Mammary microvascular endothelial cell (primary cell): ENCODE measurements around the gene ITPR1. TPM values are rescaled to one million over a fixed set of nuclear protein-coding genes. Genes with fewer than 3 reads are reported as not detected.

Experiments used
- total RNA-seq: library from RNA; depleted of rRNA; stranded (reverse); fragments of >200 nt; gene quantifications from 2 replicates; pipeline ENCODE4 v1.2.3, GENCODE V29; 2015

Gene ITPR1
- 9.9 and 13.6 TPM in 2 replicates for total RNA-seq

GRCh38 chr3:4493014-4493940 lies at the start of gene ITPR1:
Gene ITPR1 (plus strand): TSS chr3:4493348. CDS start chr3:4516492, 23,144 bp downstream.

GRCh38 chr3:4466741-4467521 lies 26.2 kb upstream of the ITPR1 start, which contains the start of gene SUMF1:
Gene SUMF1 (minus strand): TSS chr3:4467269. CDS start chr3:4467245, 24 bp downstream.

Other genes with a start within 250 kb of the ITPR1 start
- gene SETMAR, start 190.0 kb upstream of the ITPR1 start, total RNA-seq, result 7.8 and 12.6 TPM in 2 replicates
- 44.2 and 45.8 TPM in 2 replicates for gene SUMF1, start 26.1 kb upstream of the ITPR1 start, total RNA-seq